NB4 (cell line): Measurements from ENCODE around the gene SIRT5.

ENCODE experiments used
- MYC ChIP-seq: IDR thresholded peaks from 2 replicates; pipeline ENCODE4 v1.6.1; 2011; ENCODE audit warnings: low read depth, low read length
- POLR2A ChIP-seq: IDR thresholded peaks from 2 replicates; pipeline ENCODE4 v1.6.1; 2011; ENCODE audit warnings: mild to moderate bottlenecking; ENCODE audit not compliant: insufficient read length; ENCODE audit errors: extremely low read depth
- TF ChIP-seq, protein P1 (sequence below): IDR thresholded peaks from one replicate; pipeline ENCODE4 v1.5.1; 2012; ENCODE audit warnings: low read depth, low read length
- TF ChIP-seq, protein P2 (sequence below): IDR thresholded peaks from 2 replicates; pipeline ENCODE4 v1.6.1; 2011; ENCODE audit warnings: low read depth, low read length

DNA sequence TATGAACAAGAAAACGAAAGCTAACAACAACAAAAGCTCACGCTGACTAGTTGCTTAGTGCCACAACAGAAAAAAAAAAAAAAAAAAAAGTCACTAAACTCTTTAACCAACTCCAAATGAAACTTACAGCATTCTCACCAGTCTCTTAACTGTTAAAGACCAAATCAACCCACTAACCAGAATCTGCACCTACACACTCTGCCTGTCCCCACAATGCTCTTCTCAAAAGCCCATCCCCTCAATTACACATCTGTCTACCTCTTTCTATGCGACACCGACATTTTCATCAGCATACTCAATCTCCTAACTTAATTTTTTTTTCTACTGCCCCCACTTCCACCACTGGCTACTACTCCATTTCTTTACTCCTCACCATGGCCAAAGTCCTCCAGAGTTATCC is 75.0 kb downstream of the SIRT5 start:
- TF ChIP-seq, protein P1, sequence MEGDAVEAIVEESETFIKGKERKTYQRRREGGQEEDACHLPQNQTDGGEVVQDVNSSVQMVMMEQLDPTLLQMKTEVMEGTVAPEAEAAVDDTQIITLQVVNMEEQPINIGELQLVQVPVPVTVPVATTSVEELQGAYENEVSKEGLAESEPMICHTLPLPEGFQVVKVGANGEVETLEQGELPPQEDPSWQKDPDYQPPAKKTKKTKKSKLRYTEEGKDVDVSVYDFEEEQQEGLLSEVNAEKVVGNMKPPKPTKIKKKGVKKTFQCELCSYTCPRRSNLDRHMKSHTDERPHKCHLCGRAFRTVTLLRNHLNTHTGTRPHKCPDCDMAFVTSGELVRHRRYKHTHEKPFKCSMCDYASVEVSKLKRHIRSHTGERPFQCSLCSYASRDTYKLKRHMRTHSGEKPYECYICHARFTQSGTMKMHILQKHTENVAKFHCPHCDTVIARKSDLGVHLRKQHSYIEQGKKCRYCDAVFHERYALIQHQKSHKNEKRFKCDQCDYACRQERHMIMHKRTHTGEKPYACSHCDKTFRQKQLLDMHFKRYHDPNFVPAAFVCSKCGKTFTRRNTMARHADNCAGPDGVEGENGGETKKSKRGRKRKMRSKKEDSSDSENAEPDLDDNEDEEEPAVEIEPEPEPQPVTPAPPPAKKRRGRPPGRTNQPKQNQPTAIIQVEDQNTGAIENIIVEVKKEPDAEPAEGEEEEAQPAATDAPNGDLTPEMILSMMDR: no peak
- TF ChIP-seq POLR2A (no peak), MYC (no peak)
- TF ChIP-seq, protein P2, sequence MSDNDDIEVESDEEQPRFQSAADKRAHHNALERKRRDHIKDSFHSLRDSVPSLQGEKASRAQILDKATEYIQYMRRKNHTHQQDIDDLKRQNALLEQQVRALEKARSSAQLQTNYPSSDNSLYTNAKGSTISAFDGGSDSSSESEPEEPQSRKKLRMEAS: no peak
